SK-N-SH treated with all-trans-retinoic acid at 6 μM for 48 hours (cell line): ENCODE measurements around the gene CYTH4.

Experiments used
- ATAC-seq: fragments of 200-7000 bp; cut with Tn5 transposase; 3 replicates; pipeline ENCODE4 v1.9.1; 2020; ENCODE audit warnings: mild to moderate bottlenecking, moderate library complexity
- ARNTL ChIP-seq: fragments of 450-650 bp; formaldehyde crosslinking; IDR thresholded peaks from 2 replicates; pipeline ENCODE4 v1.5.0; 2020; ENCODE audit warnings: low read depth, mild to moderate bottlenecking, moderate library complexity, borderline replicate concordance
- CREB5 ChIP-seq: fragments of 250-450 bp; sonication (Bioruptor Pico); IDR thresholded peaks from 2 replicates; pipeline ENCODE4 v1.5.1; 2020; ENCODE audit warnings: low read depth, mild to moderate bottlenecking, moderate library complexity
- CSDC2 ChIP-seq: fragments of 250-450 bp; sonication (Bioruptor Pico); IDR thresholded peaks from 2 replicates; pipeline ENCODE4 v1.5.0; 2020; ENCODE audit warnings: mild to moderate bottlenecking, moderate library complexity
- CSRNP3 ChIP-seq: fragments of 250-450 bp; sonication (Bioruptor Pico); IDR thresholded peaks from 2 replicates; pipeline ENCODE4 v1.5.1; 2021; ENCODE audit warnings: mild to moderate bottlenecking, moderate library complexity
- ESRRG ChIP-seq: fragments of 250-450 bp; sonication (Bioruptor Pico); IDR thresholded peaks from 2 replicates; pipeline ENCODE4 v1.6.1; 2021; ENCODE audit warnings: mild to moderate bottlenecking
- ISL1 ChIP-seq: fragments of 250-450 bp; sonication (Bioruptor Pico); IDR thresholded peaks from 2 replicates; pipeline ENCODE4 v2.1.2; 2022; ENCODE audit warnings: mild to moderate bottlenecking, moderate library complexity
- OSR1 ChIP-seq: fragments of 250-450 bp; sonication (Bioruptor Pico); IDR thresholded peaks from 2 replicates; pipeline ENCODE4 v1.8.0; 2022; ENCODE audit warnings: moderate library complexity, mild to moderate bottlenecking, inconsistent platforms
- PATZ1 ChIP-seq: fragments of 250-450 bp; sonication (Bioruptor Pico); IDR thresholded peaks from 2 replicates; pipeline ENCODE4 v1.8.0; 2020; ENCODE audit warnings: mild to moderate bottlenecking, moderate library complexity, borderline replicate concordance
- POU6F1 ChIP-seq: fragments of 250-450 bp; sonication (Bioruptor Pico); IDR thresholded peaks from 2 replicates; pipeline ENCODE4 v1.8.0; 2021; ENCODE audit warnings: low read depth, mild to moderate bottlenecking, moderate library complexity, borderline replicate concordance
- PPARA ChIP-seq: fragments of 250-450 bp; sonication (Bioruptor Pico); IDR thresholded peaks from 2 replicates; pipeline ENCODE4 v1.5.0; 2020; ENCODE audit warnings: mild to moderate bottlenecking, borderline replicate concordance
- RARB ChIP-seq: fragments of 250-450 bp; sonication (Bioruptor Pico); IDR thresholded peaks from 2 replicates; pipeline ENCODE4 v1.8.0; 2021; ENCODE audit warnings: mild to moderate bottlenecking, moderate library complexity
- SNAI2 ChIP-seq: fragments of 250-450 bp; sonication (Bioruptor Pico); IDR thresholded peaks from 2 replicates; pipeline ENCODE4 v1.5.0; 2020; ENCODE audit warnings: mild to moderate bottlenecking, moderate library complexity
- TCF4 ChIP-seq: fragments of 250-450 bp; sonication (Bioruptor Pico); IDR thresholded peaks from 2 replicates; pipeline ENCODE4 v1.8.0; 2021; ENCODE audit warnings: mild to moderate bottlenecking, moderate library complexity, borderline replicate concordance
- TOX ChIP-seq: fragments of 250-450 bp; sonication (Bioruptor Pico); IDR thresholded peaks from 2 replicates; pipeline ENCODE4 v1.8.0; 2021; ENCODE audit warnings: mild to moderate bottlenecking, moderate library complexity, borderline replicate concordance
- TSHZ2 ChIP-seq: fragments of 250-450 bp; sonication (Bioruptor Pico); IDR thresholded peaks from 2 replicates; pipeline ENCODE4 v1.5.0; 2020; ENCODE audit warnings: mild to moderate bottlenecking, moderate library complexity
- ZC3H10 ChIP-seq: fragments of 250-450 bp; sonication (Bioruptor Pico); IDR thresholded peaks from 2 replicates; pipeline ENCODE4 v1.5.1; 2021; ENCODE audit warnings: mild to moderate bottlenecking, moderate library complexity
- ZFP3 ChIP-seq: fragments of 250-450 bp; sonication (Bioruptor Pico); IDR thresholded peaks from 2 replicates; pipeline ENCODE4 v1.5.0; 2020; ENCODE audit warnings: mild to moderate bottlenecking, moderate library complexity
- ZFP30 ChIP-seq: fragments of 450-650 bp; formaldehyde crosslinking; IDR thresholded peaks from 2 replicates; pipeline ENCODE4 v1.5.0; 2022; ENCODE audit warnings: mild to moderate bottlenecking, moderate library complexity
- ZNF565 ChIP-seq: fragments of 450-650 bp; formaldehyde crosslinking; conservative IDR thresholded peaks from 2 replicates; pipeline ENCODE4 v1.5.0; 2020; ENCODE audit warnings: low read depth, mild to moderate bottlenecking, moderate library complexity
- ZNF70 ChIP-seq: fragments of 450-650 bp; formaldehyde crosslinking; IDR thresholded peaks from 2 replicates; pipeline ENCODE4 v1.5.0; 2020; ENCODE audit warnings: mild to moderate bottlenecking, moderate library complexity
- ZNF8 ChIP-seq: fragments of 450-650 bp; formaldehyde crosslinking; IDR thresholded peaks from 2 replicates; pipeline ENCODE4 v1.5.0; 2020; ENCODE audit warnings: mild to moderate bottlenecking, moderate library complexity

Gene CYTH4

GRCh38 chr22:37331034-37331428 lies 48.7 kb downstream of the CYTH4 start:
- ATAC-seq, result peak; percentile 33; the same call in 2 of the 3 replicates
- TF ChIP-seq TOX (CRISPR knock-in tag) (no peak), ZC3H10 (CRISPR knock-in tag) (no peak), ARNTL (CRISPR knock-in tag) (no peak), TSHZ2 (CRISPR knock-in tag) (no peak), ZNF70 (CRISPR knock-in tag) (no peak), ZFP3 (no peak), TCF4 (CRISPR knock-in tag) (no peak), OSR1 (CRISPR knock-in tag) (no peak), ZFP30 (CRISPR knock-in tag) (no peak), CREB5 (CRISPR knock-in tag) (no peak), RARB (CRISPR knock-in tag) (no peak)

- TF ChIP-seq TSHZ2 (CRISPR knock-in tag), result no peak
- TF ChIP-seq CSDC2 (CRISPR knock-in tag), result no peak
- no peak for TF ChIP-seq ISL1 (CRISPR knock-in tag)
- no peak for TF ChIP-seq CREB5 (CRISPR knock-in tag)
- TF ChIP-seq SNAI2 (CRISPR knock-in tag), result no peak
- no peak for TF ChIP-seq ZC3H10 (CRISPR knock-in tag)
- no peak for TF ChIP-seq PPARA (CRISPR knock-in tag)
- no peak for TF ChIP-seq RARB (CRISPR knock-in tag)
- no peak for TF ChIP-seq ARNTL (CRISPR knock-in tag)
- TF ChIP-seq POU6F1 (CRISPR knock-in tag), result no peak
- TF ChIP-seq OSR1 (CRISPR knock-in tag), result no peak
- TF ChIP-seq ZNF565 (CRISPR knock-in tag), result no peak
- no peak for TF ChIP-seq ZNF8
- no peak for TF ChIP-seq PATZ1 (CRISPR knock-in tag)
- TF ChIP-seq CSRNP3, result no peak
- TF ChIP-seq ZFP30 (CRISPR knock-in tag), result no peak
- no peak for TF ChIP-seq ZFP3
- no peak for TF ChIP-seq ESRRG
- TF ChIP-seq TCF4 (CRISPR knock-in tag), result no peak
- ATAC-seq, result no peak
These were observed 49.7 kb downstream of the CYTH4 start for GRCh38 chr22:37331856-37332536.
